Panc1 (cell line): ENCODE measurements around the gene RHBG. TPM values are rescaled to one million over a fixed set of nuclear protein-coding genes. Genes with fewer than 3 reads are reported as not detected.

Source experiments
- ATAC-seq: fragments of 200-7000 bp; cut with Tn5 transposase; 2 replicates; pipeline ENCODE4 v1.9.1; 2020; ENCODE audit warnings: mild to moderate bottlenecking, moderate library complexity
- BruUV-seq: library from RNA; stranded (reverse); fragments of 400-500 nt; replicated peaks from 2 replicates; lab custom pipeline; 2021; lab: Mats Ljungman, UMichigan
- CTCF ChIA-PET: fragments of 300-600 bp; sonication (Branson Sonifier 250); formaldehyde crosslinking; loops from one replicate; lab custom pipeline; 2022; ENCODE audit warnings: antibody characterized with exemption; lab: Charles Lee
- POLR2A ChIA-PET: fragments of 300-600 bp; sonication (Branson Sonifier 250); formaldehyde crosslinking; loops from one replicate; lab custom pipeline; 2022; ENCODE audit warnings: antibody characterized with exemption; lab: Charles Lee
- DNase-seq: peaks from one replicate; pipeline ENCODE4 v3.0.0-alpha.2; 2010; ENCODE audit warnings: low read depth, low spot score
- H3K27ac ChIP-seq: 2 replicates; pipeline ENCODE4 v1.5.1; 2011; ENCODE audit warnings: mild to moderate bottlenecking, low read length, inconsistent platforms
- H3K27me3 ChIP-seq: fragments of 200-500 bp; sonication (Bioruptor generic); 2 replicates; pipeline ENCODE4 v1.6.0; 2014; ENCODE audit warnings: low read length, inconsistent platforms; ENCODE audit not compliant: control insufficient read depth, insufficient read depth
- H3K36me3 ChIP-seq: fragments of 200-500 bp; sonication (Bioruptor generic); 2 replicates; pipeline ENCODE4 v1.5.1; 2014; ENCODE audit warnings: inconsistent platforms, mild to moderate bottlenecking, low read length, moderate library complexity; ENCODE audit not compliant: control insufficient read depth, insufficient read depth
- H3K4me1 ChIP-seq: 2 replicates; pipeline ENCODE4 v1.5.1; 2011; ENCODE audit warnings: inconsistent platforms, mild to moderate bottlenecking, low read length, moderate library complexity; ENCODE audit not compliant: control insufficient read depth, insufficient read depth
- H3K4me3 ChIP-seq, 2 experiments: 2 replicates each; pipeline ENCODE4 v1.5.1; 2011 to 2012; ENCODE audit warnings: low read depth in 2 of 2, low read length in 2 of 2, mild to moderate bottlenecking in 2 of 2, inconsistent platforms in 1 of 2, moderate library complexity in 1 of 2
- H3K9me3 ChIP-seq: fragments of 200-500 bp; sonication (Bioruptor generic); 2 replicates; pipeline ENCODE4 v1.5.1; 2014; ENCODE audit warnings: low read depth, mild to moderate bottlenecking, inconsistent platforms, low read length, moderate library complexity; ENCODE audit not compliant: control insufficient read depth, insufficient read depth
- POLR2AphosphoS5 ChIP-seq: IDR thresholded peaks from 2 replicates; pipeline ENCODE4 v1.6.1; 2012; ENCODE audit warnings: mild to moderate bottlenecking, low read depth, low read length, moderate library complexity
- REST ChIP-seq, 2 experiments: IDR thresholded peaks; 2 replicates each; pipeline ENCODE4 v1.6.1; 2011 to 2012; ENCODE audit warnings: low read depth in 2 of 2, control low read depth in 1 of 2, low read length in 1 of 2, mild to moderate bottlenecking in 1 of 2, moderate library complexity in 1 of 2; ENCODE audit not compliant: insufficient read depth in 1 of 2
- SIN3A ChIP-seq: IDR thresholded peaks from 2 replicates; pipeline ENCODE4 v1.6.1; 2012; ENCODE audit warnings: low read depth, mild to moderate bottlenecking, low read length, moderate library complexity, borderline replicate concordance; ENCODE audit not compliant: insufficient read depth
- TCF7L2 ChIP-seq: IDR thresholded peaks from 2 replicates; pipeline ENCODE4 v1.6.1; 2011; ENCODE audit warnings: mild to moderate bottlenecking, low read depth, low read length, inconsistent platforms
- in situ Hi-C: cut with HindIII; loops from 2 replicates; pipeline ENCODE4 v1.10.0; 2016; ENCODE audit warnings: low sequenced_read_pairs, low pct_unique_long_range_greater_than_20kb
- intact Hi-C: fragments of 100-400 bp; cut with micrococcal nuclease; formaldehyde crosslinking; loops from one replicate; pipeline ENCODE4 v1.10.0; 2022; ENCODE audit not compliant: unreplicated experiment
- total RNA-seq: library from RNA; stranded (reverse); gene quantifications from one replicate; pipeline ENCODE4 v1.2.1, GENCODE V29; 2021; ENCODE audit not compliant: unreplicated experiment
- TF ChIP-seq, protein P1 (sequence below): fragments of 450-650 bp; IDR thresholded peaks from 2 replicates; pipeline ENCODE4 v1.5.1; 2017; ENCODE audit warnings: mild to moderate bottlenecking

RHBG gene
- total RNA-seq, 1 experiment from 2014 or later, result 0.28 TPM

- no peaks in the 10 kb centered on the region; the same call in 1 of the 2 replicates for H3K36me3 ChIP-seq
- intact Hi-C loops, result no loop called here
- peaks cover 18% of the 10 kb centered on the region for H3K27me3 ChIP-seq
- in situ Hi-C loops, result no loop called here
- no peak for ATAC-seq
- no peak overlapping the region for H3K27ac ChIP-seq
- ChIA-PET CTCF (no interaction called here), POLR2A (no interaction called here)
- H3K4me3 ChIP-seq, result no peak overlapping the region
- BruUV-seq, result no TSS peak
- no peaks in the 10 kb centered on the region for H3K9me3 ChIP-seq
- TF ChIP-seq SIN3A (no peak), POLR2AphosphoS5 (no peak), REST (IDR thresholded peaks at IDR 0.05; ENCODE audit: insufficient read depth in 1 of 2, low read depth in 2 of 2, low read length in 1 of 2) (no peak), TCF7L2 (no peak)
- TF ChIP-seq, protein P1, sequence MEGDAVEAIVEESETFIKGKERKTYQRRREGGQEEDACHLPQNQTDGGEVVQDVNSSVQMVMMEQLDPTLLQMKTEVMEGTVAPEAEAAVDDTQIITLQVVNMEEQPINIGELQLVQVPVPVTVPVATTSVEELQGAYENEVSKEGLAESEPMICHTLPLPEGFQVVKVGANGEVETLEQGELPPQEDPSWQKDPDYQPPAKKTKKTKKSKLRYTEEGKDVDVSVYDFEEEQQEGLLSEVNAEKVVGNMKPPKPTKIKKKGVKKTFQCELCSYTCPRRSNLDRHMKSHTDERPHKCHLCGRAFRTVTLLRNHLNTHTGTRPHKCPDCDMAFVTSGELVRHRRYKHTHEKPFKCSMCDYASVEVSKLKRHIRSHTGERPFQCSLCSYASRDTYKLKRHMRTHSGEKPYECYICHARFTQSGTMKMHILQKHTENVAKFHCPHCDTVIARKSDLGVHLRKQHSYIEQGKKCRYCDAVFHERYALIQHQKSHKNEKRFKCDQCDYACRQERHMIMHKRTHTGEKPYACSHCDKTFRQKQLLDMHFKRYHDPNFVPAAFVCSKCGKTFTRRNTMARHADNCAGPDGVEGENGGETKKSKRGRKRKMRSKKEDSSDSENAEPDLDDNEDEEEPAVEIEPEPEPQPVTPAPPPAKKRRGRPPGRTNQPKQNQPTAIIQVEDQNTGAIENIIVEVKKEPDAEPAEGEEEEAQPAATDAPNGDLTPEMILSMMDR, result no peak; the same call in 1 of the 2 replicates
- H3K4me1 ChIP-seq, result no peaks in the 10 kb centered on the region
- DNase-seq, result no peak
Measured at GRCh38 chr1:156419854-156420204, 50.8 kb downstream of the RHBG start.

DNA sequence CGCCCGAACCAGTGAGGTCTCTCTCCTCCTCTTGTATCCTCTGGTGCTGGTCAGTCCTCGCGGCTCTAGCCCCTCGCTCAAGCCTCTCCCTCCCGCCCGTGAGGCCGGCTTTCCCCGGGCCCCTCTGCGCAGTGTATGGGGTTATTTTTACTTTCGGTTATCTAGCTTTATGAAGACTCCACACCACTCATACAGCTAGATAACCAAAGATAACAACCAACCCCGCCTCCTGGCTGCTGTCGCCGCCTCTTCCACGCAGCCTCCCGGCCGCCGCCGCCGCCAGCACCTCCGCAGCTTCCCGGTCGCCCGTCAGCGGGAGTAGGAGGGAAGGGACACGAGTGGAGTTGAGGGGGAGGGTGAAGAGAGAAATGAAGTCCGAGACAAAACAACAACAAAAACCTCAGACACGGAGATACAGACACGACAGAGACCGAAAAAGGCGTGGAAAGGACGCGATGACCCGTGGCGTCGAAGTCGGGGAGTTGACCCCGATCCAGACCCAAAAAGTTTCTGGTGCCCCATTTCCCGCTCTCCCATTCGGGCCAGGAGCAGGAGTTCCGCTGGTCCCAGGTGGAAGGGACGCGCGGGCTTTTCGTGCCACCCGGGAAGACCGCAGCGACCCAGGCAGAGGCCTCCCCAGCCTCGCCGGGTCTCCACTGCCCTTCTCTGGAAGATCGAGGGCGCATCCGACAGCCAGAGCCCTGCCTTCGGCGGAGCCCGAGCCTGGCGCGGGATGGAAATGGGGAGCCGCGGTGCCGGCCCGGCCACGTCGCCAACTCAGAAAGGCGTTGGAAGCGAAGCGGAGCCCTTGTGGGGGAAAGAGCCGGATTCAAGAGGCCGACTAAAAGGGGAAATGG, 51.4 kb downstream of the RHBG start:
- H3K4me3 ChIP-seq, result no peak overlapping the region; a peak in 2 of 4 replicates
- H3K27me3 ChIP-seq, result peaks cover 21% of the 10 kb centered on the region
- H3K27ac ChIP-seq, result no peak overlapping the region
- POLR2A ChIA-PET, result no interaction called here
- CTCF ChIA-PET, result no interaction called here
- ATAC-seq (no peak), DNase-seq (no peak)
- intact Hi-C loops (no loop called here), in situ Hi-C loops (no loop called here)
- H3K9me3 ChIP-seq, result no peaks in the 10 kb centered on the region
- no peak for TF ChIP-seq TCF7L2
- TF ChIP-seq, protein P1, result no peak
- no peak for TF ChIP-seq REST (IDR thresholded peaks at IDR 0.05; ENCODE audit: insufficient read depth in 1 of 2, low read depth in 2 of 2, low read length in 1 of 2)
- no peak for TF ChIP-seq POLR2AphosphoS5
- no peak for TF ChIP-seq SIN3A
- H3K4me1 ChIP-seq, result no peaks in the 10 kb centered on the region
- no TSS peak for BruUV-seq
- H3K36me3 ChIP-seq, result no peaks in the 10 kb centered on the region; the same call in 1 of the 2 replicates
